ENCODE measurements around the gene RPA1. TPM values are rescaled to one million over a fixed set of nuclear protein-coding genes. Genes with fewer than 3 reads are reported as not detected.

The RPA1 gene
- total and polyA plus RNA-seq, 10 of the 15 experiments (the other 5 are each of a cell fraction or from before 2014, with no cell fraction given), result 35.9 to 198 (median 71.2) TPM

- TF ChIP-seq NFYB (IDR thresholded peaks at IDR 0.05; ENCODE audit: insufficient read depth, low read depth, low read length) (no peak), ELK1 (IDR thresholded peaks at IDR 0.05; ENCODE audit: low read depth, low read length) (no peak), MEF2A (IDR thresholded peaks at IDR 0.05; ENCODE audit: insufficient read depth, low read depth, low read length) (no peak), STAT3 (IDR thresholded peaks at IDR 0.05; ENCODE audit: low read depth, low read length) (no peak)
Observed at GRCh38 chr17:1802429-1802828, 27.4 kb upstream of the RPA1 start (continued).

- DNase-seq (ENCODE audit: low read depth, low spot score) (no peak), FAIRE-seq (no peak), ATAC-seq (no peak)
- H3K4me2 ChIP-seq (ENCODE audit: control insufficient read depth, insufficient read depth), result no peak overlapping the region
- in situ Hi-C loops (cut with MboI) (no loop called here), intact Hi-C loops (cut with micrococcal nuclease; ENCODE audit: unreplicated experiment) (no loop called here)
- no peak for TF ChIP-seq KLF5 (IDR thresholded peaks at IDR 0.05; ENCODE audit: partially characterized antibody)
- no peak overlapping the region for H3K27ac ChIP-seq (ENCODE audit: control insufficient read depth, insufficient read depth)
- H3K9me3 ChIP-seq (replicated peaks; ENCODE audit: control insufficient read depth, insufficient read depth, low read length), result no peaks in the 10 kb centered on the region
- ChIA-PET SMC1A (ENCODE audit: uncharacterized antibody, unreplicated experiment) (interaction anchor here (1.0 kb wide), 1 partner anchor 28 kb away, joined by 3 read pairs; no protein-coding TSS in a partner anchor), POLR2A (interaction anchor here (0.6 kb wide), 1 partner anchor 15 kb away, joined by 3 read pairs; no protein-coding TSS in a partner anchor), RAD21 (ENCODE audit: unreplicated experiment) (no interaction called here), CTCF (interaction anchor here (0.6 kb wide), 1 partner anchor 11 kb away, joined by 5 read pairs; no protein-coding TSS in a partner anchor)
- H4K20me1 ChIP-seq (ENCODE audit: control insufficient read depth, insufficient read depth), result no peaks in the 10 kb centered on the region
- no TSS peak for BruUV-seq (replicated peaks)
- no peaks in the 10 kb centered on the region for H3K79me2 ChIP-seq (ENCODE audit: control insufficient read depth, insufficient read depth, low read length)
- no peak overlapping the region for H2AFZ ChIP-seq (ENCODE audit: control insufficient read depth, low read depth, low read length)
- WGBS (ENCODE audit: insufficient coverage, insufficient replicate concordance, low lambda C conversion rate, missing lambda C conversion rate), result 97% methylated on average over 6 of the region's 6 CpGs
- no peaks in the 10 kb centered on the region for H3K4me1 ChIP-seq (ENCODE audit: control insufficient read depth, insufficient read depth, low read length)
- H3K4me3 ChIP-seq, result no peak overlapping the region
- no peaks in the 10 kb centered on the region for H3K27me3 ChIP-seq (replicated peaks in 1 of 2; ENCODE audit: control insufficient read depth in 2 of 2, insufficient read depth in 2 of 2, low read length in 1 of 2)
- H3K9ac ChIP-seq (ENCODE audit: control insufficient read depth, insufficient read depth, low read length), result no peak overlapping the region
- H3K36me3 ChIP-seq (ENCODE audit: control insufficient read depth in 2 of 2, insufficient read depth in 2 of 2, low read length in 1 of 2), result peaks cover 7 to 20% of the 10 kb centered on the region in 2 experiments
Observed at GRCh38 chr17:1803280-1803679, 26.5 kb upstream of the RPA1 start.
